Prostate gland (tissue), 2 donors: ENCODE measurements around the gene PURA.

ENCODE experiments used
- POLR2A ChIP-seq: fragments of 450-650 bp; IDR thresholded peaks from one replicate; pipeline ENCODE4 v1.6.1; 2016; ENCODE audit warnings: antibody characterized with exemption, mild to moderate bottlenecking
- POLR2AphosphoS5 ChIP-seq: sonication (generic); formaldehyde crosslinking; IDR thresholded peaks from one replicate; pipeline ENCODE4 v1.6.1; 2017; ENCODE audit warnings: antibody characterized with exemption
- TF ChIP-seq, protein P1 (sequence below), 4 experiments: fragments of 200-600 bp in 2 of 4; fragments of 450-650 bp in 2 of 4; sonication (generic) in 2 of 4; IDR thresholded peaks; 1 replicate in 3 of 4; 2 replicates in 1 of 4; pipeline ENCODE4 v1.5.1; 2016 to 2019; ENCODE audit warnings: antibody characterized with exemption in 4 of 4, mild to moderate bottlenecking in 2 of 4, moderate library complexity in 2 of 4

DNA sequence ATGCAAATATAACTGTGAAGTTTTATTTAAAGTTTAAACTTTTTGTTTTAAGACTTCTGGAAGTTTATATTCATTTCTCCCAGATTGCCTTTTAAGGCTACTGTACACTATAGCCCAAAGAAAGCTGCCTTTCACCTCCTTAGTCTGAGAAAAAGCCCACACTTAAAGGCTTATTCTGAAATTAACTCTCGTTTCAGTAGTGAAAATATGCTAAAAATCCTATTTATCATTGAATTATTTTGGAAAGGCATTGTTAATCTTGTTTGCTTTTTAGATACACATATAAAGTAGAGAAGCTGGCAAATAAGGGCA is 3.3 kb upstream of the PURA start:
- TF ChIP-seq, protein P1, sequence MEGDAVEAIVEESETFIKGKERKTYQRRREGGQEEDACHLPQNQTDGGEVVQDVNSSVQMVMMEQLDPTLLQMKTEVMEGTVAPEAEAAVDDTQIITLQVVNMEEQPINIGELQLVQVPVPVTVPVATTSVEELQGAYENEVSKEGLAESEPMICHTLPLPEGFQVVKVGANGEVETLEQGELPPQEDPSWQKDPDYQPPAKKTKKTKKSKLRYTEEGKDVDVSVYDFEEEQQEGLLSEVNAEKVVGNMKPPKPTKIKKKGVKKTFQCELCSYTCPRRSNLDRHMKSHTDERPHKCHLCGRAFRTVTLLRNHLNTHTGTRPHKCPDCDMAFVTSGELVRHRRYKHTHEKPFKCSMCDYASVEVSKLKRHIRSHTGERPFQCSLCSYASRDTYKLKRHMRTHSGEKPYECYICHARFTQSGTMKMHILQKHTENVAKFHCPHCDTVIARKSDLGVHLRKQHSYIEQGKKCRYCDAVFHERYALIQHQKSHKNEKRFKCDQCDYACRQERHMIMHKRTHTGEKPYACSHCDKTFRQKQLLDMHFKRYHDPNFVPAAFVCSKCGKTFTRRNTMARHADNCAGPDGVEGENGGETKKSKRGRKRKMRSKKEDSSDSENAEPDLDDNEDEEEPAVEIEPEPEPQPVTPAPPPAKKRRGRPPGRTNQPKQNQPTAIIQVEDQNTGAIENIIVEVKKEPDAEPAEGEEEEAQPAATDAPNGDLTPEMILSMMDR (IDR thresholded peaks at IDR 0.05), result no peak
- no peak for TF ChIP-seq POLR2AphosphoS5
- TF ChIP-seq POLR2A, result no peak
